Mammary epithelial cell (primary cell): ENCODE measurements around the gene INSYN2B.

Experiments
- EZH2 ChIP-seq: IDR thresholded peaks from 2 replicates; pipeline ENCODE4 v1.6.1; 2012; ENCODE audit warnings: low read length, inconsistent platforms, borderline replicate concordance
- TF ChIP-seq, protein P1 (sequence below), 2 donors: IDR thresholded peaks in 1 of 2; conservative IDR thresholded peaks in 1 of 2; 2 replicates each; pipeline ENCODE4 v1.5.1; 2011 to 2012; ENCODE audit warnings: inconsistent platforms in 2 of 2, low read length in 2 of 2, mild to moderate bottlenecking in 2 of 2, control low read depth in 1 of 2, low read depth in 1 of 2; ENCODE audit not compliant: insufficient read depth in 1 of 2; ENCODE audit errors: extremely low read depth in 1 of 2

DNA sequence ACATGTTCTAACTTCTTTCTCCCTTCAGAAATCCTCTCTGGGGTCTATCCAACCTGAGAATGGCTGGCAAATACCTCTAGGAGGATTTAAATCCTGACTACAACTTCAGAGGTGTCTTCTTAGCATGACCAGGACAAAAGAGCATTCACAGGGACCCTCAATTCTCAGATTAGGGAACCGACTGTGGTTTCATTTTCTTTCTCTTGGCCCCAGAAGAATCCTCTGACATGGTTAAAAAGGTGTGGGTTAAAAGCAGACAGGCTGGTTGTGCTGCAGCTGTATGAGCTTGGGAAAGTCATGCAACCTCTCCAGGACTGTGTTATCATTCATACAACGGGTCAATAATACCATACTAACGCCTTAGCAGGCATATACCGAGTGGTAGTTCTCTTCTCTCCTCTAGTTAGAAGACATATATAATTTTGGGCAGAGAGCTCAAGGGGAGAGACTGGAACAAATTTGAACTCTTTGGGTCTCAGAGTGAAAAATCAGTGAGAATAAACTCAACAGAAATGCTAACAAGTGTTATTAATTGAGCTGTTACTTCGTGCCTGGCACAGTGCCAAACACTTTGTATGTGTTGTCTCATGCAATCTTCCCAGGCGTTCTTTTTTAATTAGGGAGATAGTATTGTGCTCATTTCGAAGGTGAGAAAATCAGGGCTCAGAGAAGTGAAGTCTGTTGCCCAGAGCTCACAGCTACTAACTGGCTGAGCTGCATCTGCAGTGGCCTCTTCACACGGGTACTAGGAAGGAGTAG, 35.2 kb downstream of the INSYN2B start:
- TF ChIP-seq, protein P1, sequence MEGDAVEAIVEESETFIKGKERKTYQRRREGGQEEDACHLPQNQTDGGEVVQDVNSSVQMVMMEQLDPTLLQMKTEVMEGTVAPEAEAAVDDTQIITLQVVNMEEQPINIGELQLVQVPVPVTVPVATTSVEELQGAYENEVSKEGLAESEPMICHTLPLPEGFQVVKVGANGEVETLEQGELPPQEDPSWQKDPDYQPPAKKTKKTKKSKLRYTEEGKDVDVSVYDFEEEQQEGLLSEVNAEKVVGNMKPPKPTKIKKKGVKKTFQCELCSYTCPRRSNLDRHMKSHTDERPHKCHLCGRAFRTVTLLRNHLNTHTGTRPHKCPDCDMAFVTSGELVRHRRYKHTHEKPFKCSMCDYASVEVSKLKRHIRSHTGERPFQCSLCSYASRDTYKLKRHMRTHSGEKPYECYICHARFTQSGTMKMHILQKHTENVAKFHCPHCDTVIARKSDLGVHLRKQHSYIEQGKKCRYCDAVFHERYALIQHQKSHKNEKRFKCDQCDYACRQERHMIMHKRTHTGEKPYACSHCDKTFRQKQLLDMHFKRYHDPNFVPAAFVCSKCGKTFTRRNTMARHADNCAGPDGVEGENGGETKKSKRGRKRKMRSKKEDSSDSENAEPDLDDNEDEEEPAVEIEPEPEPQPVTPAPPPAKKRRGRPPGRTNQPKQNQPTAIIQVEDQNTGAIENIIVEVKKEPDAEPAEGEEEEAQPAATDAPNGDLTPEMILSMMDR (conservative IDR thresholded peaks at IDR 0.05 in 1 of 2, IDR thresholded peaks at IDR 0.05 in 1 of 2; ENCODE audit: extremely low read depth in 1 of 2, insufficient read depth in 1 of 2, low read depth in 1 of 2, low read length in 2 of 2) = no peak
- no peak for TF ChIP-seq EZH2
